Upper lobe of left lung (tissue), 6 donors: ENCODE data around the gene PKDCC. TPM values are rescaled to one million over a fixed set of nuclear protein-coding genes. Genes with fewer than 3 reads are reported as not detected.
A peak's percentile ranks its signal among the peaks of the same experiment; 100 is the strongest.

ENCODE experiments used
- ATAC-seq, 2 donors: fragments of 200-7000 bp; cut with Tn5 transposase; one replicate each; pipeline ENCODE4 v1.9.1; 2022; ENCODE audit warnings: mild to moderate bottlenecking in 2 of 2, moderate library complexity in 2 of 2; ENCODE audit not compliant: low FRiP score in 2 of 2
- DNase-seq, 2 donors: peaks; one replicate each; pipeline ENCODE4 v3.0.0-alpha.2; 2019 to 2020
- H3K27ac ChIP-seq, 4 donors: fragments of 200-600 bp; sonication (generic); one replicate each; pipeline ENCODE4 v1.5.1; 2016 to 2019
- H3K27me3 ChIP-seq, 4 donors: fragments of 200-600 bp; sonication (generic); one replicate each; pipeline ENCODE4 v1.5.1; 2017 to 2019
- H3K36me3 ChIP-seq, 4 donors: fragments of 200-600 bp; sonication (generic); one replicate each; pipeline ENCODE4 v1.5.1; 2016 to 2019
- H3K4me1 ChIP-seq, 4 donors: fragments of 200-600 bp; sonication (generic); one replicate each; pipeline ENCODE4 v1.5.1; 2018 to 2019
- H3K4me3 ChIP-seq, 4 donors: fragments of 200-600 bp; sonication (generic); one replicate each; pipeline ENCODE4 v1.5.1; 2017 to 2019; ENCODE audit warnings: mild to moderate bottlenecking in 2 of 4, moderate library complexity in 1 of 4
- H3K9me3 ChIP-seq, 4 donors: fragments of 200-600 bp; sonication (generic); one replicate each; pipeline ENCODE4 v1.5.1; 2018 to 2019
- EP300 ChIP-seq, 4 donors: sonication (generic); formaldehyde crosslinking; IDR thresholded peaks; one replicate each; pipeline ENCODE4 v1.5.1; 2017; ENCODE audit warnings: antibody characterized with exemption in 4 of 4, control low read depth in 2 of 4
- POLR2A ChIP-seq, 4 donors: fragments of 450-650 bp; IDR thresholded peaks; one replicate each; pipeline ENCODE4 v1.5.1; 2016 to 2017; ENCODE audit warnings: antibody characterized with exemption in 4 of 4, mild to moderate bottlenecking in 2 of 4
- POLR2AphosphoS5 ChIP-seq, 2 donors: sonication (generic); formaldehyde crosslinking; IDR thresholded peaks; one replicate each; pipeline ENCODE4 v1.5.1; 2017; ENCODE audit warnings: antibody characterized with exemption in 2 of 2
- WGBS, 2 donors: methylation state at CpG; one replicate each; pipeline ENCODE4 v1.1.5; 2017 to 2018; 5-methylcytosine and 5-hydroxymethylcytosine counted together
- total RNA-seq, 6 donors: library from RNA; depleted of rRNA in 4 of 6; stranded (reverse); fragments of >200 nt in 4 of 6; gene quantifications; one replicate each; pipeline versions ENCODE4 v1.1.0 to v1.2.1, GENCODE V29; 2016 to 2021
- TF ChIP-seq, protein P1 (sequence below), 6 experiments: fragments of 450-650 bp in 4 of 6; fragments of 200-600 bp in 2 of 6; sonication (generic) in 2 of 6; IDR thresholded peaks; one replicate each; pipeline ENCODE4 v1.5.1; 2016 to 2019; ENCODE audit warnings: antibody characterized with exemption in 6 of 6
- donor health status: DM: no; HTN: no; CAD: no; lungs with moderate emphysema.
- donor health status: DM: no; HTN: yes; CAD: no; lungs with severe emphysema.

The PKDCC gene
- total RNA-seq, 6 donors from 2014 or later = 65.0 to 156 (median 95.9) TPM

DNA sequence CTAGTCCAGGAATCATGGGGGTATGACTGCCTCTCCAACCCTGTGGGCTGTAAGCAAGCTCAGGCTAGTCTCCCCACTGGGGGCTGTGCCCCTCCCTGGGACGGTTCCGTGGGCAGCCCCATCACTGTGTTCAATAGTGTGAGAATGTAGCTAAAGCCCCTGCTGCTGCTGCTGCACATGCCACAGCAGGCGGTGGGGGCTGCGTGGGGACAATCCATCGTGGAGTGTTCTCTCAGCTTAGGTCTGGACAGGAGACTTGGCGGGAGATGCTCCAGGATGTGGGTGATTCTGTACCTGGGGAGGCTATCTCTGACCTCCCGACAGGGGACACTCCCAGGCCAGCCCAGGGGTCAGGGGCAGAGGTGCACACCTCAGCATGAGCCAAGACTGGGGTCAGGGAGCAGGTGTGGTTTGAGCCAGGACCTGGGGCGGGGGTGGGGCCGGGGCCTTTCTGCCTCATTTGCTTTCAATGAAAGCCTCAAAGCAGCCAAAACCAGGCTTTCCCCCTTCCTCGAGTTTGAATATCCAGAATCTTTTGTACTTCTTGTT is 10.2 kb downstream of the PKDCC start:
- peaks cover 0 to 38% (median 12%) of the 10 kb centered on the region in 4 donors for H3K36me3 ChIP-seq
- no peaks in the 10 kb centered on the region for H3K27me3 ChIP-seq
- H3K4me1 ChIP-seq = peaks cover 18 to 44% (median 34%) of the 10 kb centered on the region in 4 donors
- 94 to 98% methylated on average over 4 to 10 of the region's 10 CpGs for WGBS, 2 donors
- no peak for DNase-seq
- H3K27ac ChIP-seq = peak overlapping the region in 3 of 4 donors; percentile 10 to 53 (median 30)
- H3K4me3 ChIP-seq = no peak overlapping the region
- TF ChIP-seq POLR2AphosphoS5 (IDR thresholded peaks at IDR 0.05) (no peak), POLR2A (IDR thresholded peaks at IDR 0.05) (no peak), EP300 (IDR thresholded peaks at IDR 0.05) (no peak)
- TF ChIP-seq, protein P1, sequence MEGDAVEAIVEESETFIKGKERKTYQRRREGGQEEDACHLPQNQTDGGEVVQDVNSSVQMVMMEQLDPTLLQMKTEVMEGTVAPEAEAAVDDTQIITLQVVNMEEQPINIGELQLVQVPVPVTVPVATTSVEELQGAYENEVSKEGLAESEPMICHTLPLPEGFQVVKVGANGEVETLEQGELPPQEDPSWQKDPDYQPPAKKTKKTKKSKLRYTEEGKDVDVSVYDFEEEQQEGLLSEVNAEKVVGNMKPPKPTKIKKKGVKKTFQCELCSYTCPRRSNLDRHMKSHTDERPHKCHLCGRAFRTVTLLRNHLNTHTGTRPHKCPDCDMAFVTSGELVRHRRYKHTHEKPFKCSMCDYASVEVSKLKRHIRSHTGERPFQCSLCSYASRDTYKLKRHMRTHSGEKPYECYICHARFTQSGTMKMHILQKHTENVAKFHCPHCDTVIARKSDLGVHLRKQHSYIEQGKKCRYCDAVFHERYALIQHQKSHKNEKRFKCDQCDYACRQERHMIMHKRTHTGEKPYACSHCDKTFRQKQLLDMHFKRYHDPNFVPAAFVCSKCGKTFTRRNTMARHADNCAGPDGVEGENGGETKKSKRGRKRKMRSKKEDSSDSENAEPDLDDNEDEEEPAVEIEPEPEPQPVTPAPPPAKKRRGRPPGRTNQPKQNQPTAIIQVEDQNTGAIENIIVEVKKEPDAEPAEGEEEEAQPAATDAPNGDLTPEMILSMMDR (IDR thresholded peaks at IDR 0.05) = no peak
- no peaks in the 10 kb centered on the region for H3K9me3 ChIP-seq
- ATAC-seq = no peak

DNA sequence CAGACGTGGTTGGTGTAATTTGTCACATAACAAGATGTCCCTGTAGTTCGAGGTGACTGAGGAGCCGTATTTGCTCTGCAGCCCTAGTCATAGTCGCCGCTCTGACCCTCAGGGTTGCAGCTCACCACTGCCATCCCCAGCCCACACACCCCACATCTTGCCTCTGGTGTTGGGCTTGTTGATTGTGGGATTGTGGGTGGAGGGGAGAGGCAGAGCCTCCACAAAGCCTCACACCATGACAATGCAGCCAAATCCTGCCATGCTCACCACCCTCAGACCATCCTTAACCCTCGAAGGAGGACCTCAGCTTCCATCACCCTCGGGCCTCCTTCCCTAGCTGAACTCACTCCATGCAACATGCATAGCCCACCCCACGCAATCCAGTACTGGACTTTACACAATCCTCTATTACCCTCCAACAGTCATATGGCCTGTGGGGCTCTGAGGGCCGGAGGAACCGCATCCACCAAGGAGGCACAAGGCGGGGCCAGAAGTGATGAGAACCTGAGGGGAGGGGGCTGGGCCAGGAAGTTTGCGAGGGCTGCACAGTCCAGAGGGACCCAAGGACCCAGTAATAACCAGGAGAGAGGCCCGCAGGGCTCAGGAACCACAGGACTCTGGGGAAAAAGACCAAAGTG is 11.6 kb downstream of the PKDCC start:
- TF ChIP-seq POLR2AphosphoS5 (IDR thresholded peaks at IDR 0.05) = no peak
- TF ChIP-seq, protein P1 (IDR thresholded peaks at IDR 0.05) = no peak
- TF ChIP-seq POLR2A (IDR thresholded peaks at IDR 0.05) = no peak
- no peak for TF ChIP-seq EP300 (IDR thresholded peaks at IDR 0.05)
- Histone ChIP-seq H3K36me3 (peaks cover 0 to 38% (median 12%) of the 10 kb centered on the region in 4 donors), H3K27me3 (no peaks in the 10 kb centered on the region), H3K4me3 (no peak overlapping the region), H3K4me1 (peaks cover 15 to 36% (median 25%) of the 10 kb centered on the region in 4 donors), H3K9me3 (no peaks in the 10 kb centered on the region), H3K27ac (peak overlapping the region; percentile 47 to 78 (median 70))
- WGBS, 2 donors = 86 to 88% methylated on average over 9 to 13 of the region's 13 CpGs
- no peak for DNase-seq
- no peak for ATAC-seq

DNA sequence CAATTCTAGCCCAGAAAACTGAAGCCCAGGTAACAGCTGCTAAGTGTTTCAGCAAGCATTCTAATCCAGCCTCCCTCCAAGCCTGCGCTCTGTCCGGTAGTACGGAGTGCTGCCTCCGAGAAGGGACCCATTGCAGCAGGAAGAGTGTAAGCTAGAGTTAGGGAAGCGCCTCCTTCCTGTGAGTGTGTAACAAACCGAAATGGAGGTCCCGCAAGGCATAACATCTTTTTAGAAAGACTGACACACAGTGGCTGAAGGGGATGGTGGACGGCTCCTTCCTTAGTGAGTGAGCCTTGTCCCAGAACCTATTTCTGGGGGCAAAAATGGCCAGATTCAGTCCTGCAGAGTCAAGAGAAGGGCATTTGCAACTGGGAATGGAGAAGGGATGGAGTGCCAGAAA is 12.2 kb downstream of the PKDCC start:
- H3K36me3 ChIP-seq = peaks cover 0 to 36% (median 12%) of the 10 kb centered on the region in 4 donors
- H3K4me3 ChIP-seq = no peak overlapping the region
- no peaks in the 10 kb centered on the region for H3K9me3 ChIP-seq
- 59 to 67% methylated on average over 8 of the region's 8 CpGs for WGBS, 2 donors
- TF ChIP-seq POLR2A (IDR thresholded peaks at IDR 0.05) (no peak), POLR2AphosphoS5 (IDR thresholded peaks at IDR 0.05) (no peak), EP300 (IDR thresholded peaks at IDR 0.05) (no peak)
- TF ChIP-seq, protein P1 (IDR thresholded peaks at IDR 0.05) = no peak
- H3K4me1 ChIP-seq = peaks cover 10 to 30% (median 22%) of the 10 kb centered on the region in 4 donors
- ATAC-seq (no peak), DNase-seq (no peak)
- H3K27me3 ChIP-seq = no peaks in the 10 kb centered on the region
- H3K27ac ChIP-seq = peak overlapping the region; percentile 47 to 78 (median 70)

DNA sequence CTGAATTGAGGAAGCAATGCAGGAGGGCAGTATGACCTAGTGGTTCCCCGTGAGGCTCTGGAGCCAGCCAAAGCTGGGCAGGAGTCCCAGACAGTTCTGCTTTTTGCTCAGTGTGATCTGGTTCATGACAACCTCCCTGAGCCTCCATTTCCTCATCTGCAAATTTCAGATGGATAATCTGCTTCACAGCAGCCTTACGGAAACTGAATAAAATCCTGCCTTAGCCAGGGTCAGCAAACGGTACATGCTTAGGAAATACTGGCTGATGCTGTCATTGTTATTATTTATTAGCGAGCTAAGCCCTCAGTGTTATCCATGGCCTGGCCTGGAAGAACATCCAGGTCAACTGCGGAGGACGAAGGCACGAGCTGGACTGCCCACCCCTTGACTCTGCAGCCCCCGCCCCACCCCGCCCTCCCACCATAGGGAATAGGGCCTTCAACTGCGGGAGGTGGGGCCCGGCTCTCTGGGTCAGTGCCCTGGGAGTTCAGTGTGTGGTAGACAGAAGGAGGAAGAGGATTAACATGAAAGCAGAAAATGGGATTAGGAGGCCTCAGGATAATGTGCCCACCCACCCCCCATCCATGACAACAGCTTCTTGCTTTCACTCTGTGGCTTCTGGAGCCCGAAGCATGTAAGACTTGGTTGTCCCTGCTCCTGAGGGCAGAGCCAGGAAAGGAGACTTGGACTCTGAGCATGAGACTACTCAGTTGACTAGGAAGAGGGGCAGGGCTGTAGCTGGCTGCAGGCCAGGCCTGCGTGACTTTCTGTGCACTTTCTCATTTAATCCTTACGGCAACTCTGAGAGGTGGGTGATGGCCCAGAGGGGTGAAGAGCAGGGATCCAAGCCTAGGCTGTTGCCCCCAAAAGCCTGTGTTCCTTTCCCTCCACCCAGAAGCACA is 13.1 kb downstream of the PKDCC start:
- Histone ChIP-seq H3K4me1 (peaks cover 10 to 29% (median 21%) of the 10 kb centered on the region in 4 donors), H3K27ac (peak overlapping the region; percentile 47 to 78 (median 70)), H3K9me3 (no peaks in the 10 kb centered on the region), H3K27me3 (no peaks in the 10 kb centered on the region), H3K36me3 (peaks cover 0 to 27% (median 9%) of the 10 kb centered on the region in 4 donors), H3K4me3 (no peak overlapping the region)
- TF ChIP-seq POLR2A (IDR thresholded peaks at IDR 0.05) = no peak
- peak in 1 of 2 donors; percentile 52 for TF ChIP-seq POLR2AphosphoS5 (IDR thresholded peaks at IDR 0.05)
- 66 to 68% methylated on average over 13 to 14 of the region's 14 CpGs for WGBS, 2 donors
- DNase-seq (no peak), ATAC-seq (peak; percentile 47 to 68)

DNA sequence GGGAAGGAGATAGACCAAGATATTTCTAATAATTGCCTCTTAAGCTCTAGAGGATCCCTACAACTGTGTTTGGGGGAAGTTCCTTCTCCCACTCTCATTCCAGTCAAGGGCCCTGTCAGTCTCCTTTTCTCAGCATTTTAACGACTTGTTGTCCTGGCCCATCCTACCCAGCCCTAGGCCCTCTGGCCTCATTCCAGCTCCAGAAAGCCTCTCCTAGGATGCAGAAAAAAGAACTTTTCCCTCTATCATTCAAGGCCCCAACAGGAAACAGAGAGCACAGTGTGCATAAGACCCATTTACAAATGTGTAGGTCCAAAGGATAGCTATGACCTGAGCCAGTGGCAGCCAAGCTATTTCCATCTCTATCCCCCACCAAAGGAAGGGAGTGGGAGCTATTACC is 14.0 kb downstream of the PKDCC start:
- no peaks in the 10 kb centered on the region for H3K27me3 ChIP-seq
- no peak for ATAC-seq

More for the DNA sequence above, 14.0 kb downstream of the PKDCC start:
- peaks cover 10 to 29% (median 20%) of the 10 kb centered on the region in 4 donors for H3K4me1 ChIP-seq
- H3K9me3 ChIP-seq = no peaks in the 10 kb centered on the region
- peaks cover 0 to 24% (median 9%) of the 10 kb centered on the region in 4 donors for H3K36me3 ChIP-seq
- WGBS, 2 donors = 50% methylated on average over 1 of the region's 1 CpG
- TF ChIP-seq, protein P1 (IDR thresholded peaks at IDR 0.05) = no peak
- TF ChIP-seq EP300 (IDR thresholded peaks at IDR 0.05) = no peak
- no peak for TF ChIP-seq POLR2AphosphoS5 (IDR thresholded peaks at IDR 0.05)
- no peak for TF ChIP-seq POLR2A (IDR thresholded peaks at IDR 0.05)
- DNase-seq = no peak
- H3K4me3 ChIP-seq = no peak overlapping the region
- H3K27ac ChIP-seq = peak overlapping the region; percentile 47 to 78 (median 63)
